ENCODE results near the gene FNBP1L. TPM values are rescaled to one million over a fixed set of nuclear protein-coding genes. Genes with fewer than 3 reads are reported as not detected.

Gene FNBP1L
- total RNA-seq, 1 donor from 2014 or later = 57.8 TPM

DNA sequence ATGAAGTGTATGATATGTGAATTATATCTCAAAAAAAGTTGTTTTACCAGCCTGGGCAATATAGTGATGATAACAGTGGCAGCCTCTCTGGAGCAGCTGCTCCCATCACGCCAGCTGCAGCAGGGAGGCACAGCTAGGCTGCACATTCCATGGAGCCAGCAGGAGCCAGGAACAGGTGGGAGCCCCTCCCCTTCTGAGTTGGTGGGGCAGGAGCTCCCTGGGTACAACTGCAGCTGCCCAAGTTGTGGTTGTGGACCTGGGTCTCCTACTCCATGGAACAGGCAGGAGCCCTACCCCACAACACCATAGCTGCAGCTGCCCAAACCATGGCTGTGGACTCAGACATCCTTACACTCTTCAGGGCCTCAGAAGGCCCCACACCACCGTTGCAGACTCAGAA, 21.7 kb upstream of the FNBP1L start:
- Mint-ChIP-seq H3K36me3 (ENCODE audit: low read depth, unreplicated experiment) (peaks cover 2% of the 10 kb centered on the region), H3K4me3 (ENCODE audit: unreplicated experiment) (no peak overlapping the region), H3K9me3 (ENCODE audit: unreplicated experiment) (no peaks in the 10 kb centered on the region), H3K4me1 (ENCODE audit: low read depth, unreplicated experiment) (no peaks in the 10 kb centered on the region), H3K27me3 (ENCODE audit: low read depth, unreplicated experiment) (no peaks in the 10 kb centered on the region), H3K27ac (ENCODE audit: unreplicated experiment) (no peak overlapping the region)
- TF ChIP-seq, protein P1, sequence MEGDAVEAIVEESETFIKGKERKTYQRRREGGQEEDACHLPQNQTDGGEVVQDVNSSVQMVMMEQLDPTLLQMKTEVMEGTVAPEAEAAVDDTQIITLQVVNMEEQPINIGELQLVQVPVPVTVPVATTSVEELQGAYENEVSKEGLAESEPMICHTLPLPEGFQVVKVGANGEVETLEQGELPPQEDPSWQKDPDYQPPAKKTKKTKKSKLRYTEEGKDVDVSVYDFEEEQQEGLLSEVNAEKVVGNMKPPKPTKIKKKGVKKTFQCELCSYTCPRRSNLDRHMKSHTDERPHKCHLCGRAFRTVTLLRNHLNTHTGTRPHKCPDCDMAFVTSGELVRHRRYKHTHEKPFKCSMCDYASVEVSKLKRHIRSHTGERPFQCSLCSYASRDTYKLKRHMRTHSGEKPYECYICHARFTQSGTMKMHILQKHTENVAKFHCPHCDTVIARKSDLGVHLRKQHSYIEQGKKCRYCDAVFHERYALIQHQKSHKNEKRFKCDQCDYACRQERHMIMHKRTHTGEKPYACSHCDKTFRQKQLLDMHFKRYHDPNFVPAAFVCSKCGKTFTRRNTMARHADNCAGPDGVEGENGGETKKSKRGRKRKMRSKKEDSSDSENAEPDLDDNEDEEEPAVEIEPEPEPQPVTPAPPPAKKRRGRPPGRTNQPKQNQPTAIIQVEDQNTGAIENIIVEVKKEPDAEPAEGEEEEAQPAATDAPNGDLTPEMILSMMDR (IDR thresholded peaks at IDR 0.05; ENCODE audit: insufficient read depth, low read depth, low read length) = no peak
- no peak for TF ChIP-seq EZH2 (IDR thresholded peaks at IDR 0.05; ENCODE audit: insufficient read depth, low read length)
- no peaks in the 10 kb centered on the region for H3K27me3 ChIP-seq (ENCODE audit: insufficient read depth, low read length)
- no peak overlapping the region for H3K9ac ChIP-seq (ENCODE audit: low read length)
- DNase-seq (ENCODE audit: low read depth) (no peak), FAIRE-seq (no peak)
- no peak overlapping the region for H3K4me2 ChIP-seq (ENCODE audit: low read length)
- no peaks in the 10 kb centered on the region for H3K9me3 ChIP-seq (ENCODE audit: insufficient read depth, low read depth, low read length)
- H4K20me1 ChIP-seq (ENCODE audit: insufficient read depth, low read length) = no peaks in the 10 kb centered on the region
- no peaks in the 10 kb centered on the region for H3K4me1 ChIP-seq (ENCODE audit: insufficient read depth, low read length)
- H3K4me3 ChIP-seq (ENCODE audit: insufficient read depth, low read depth, low read length) = no peak overlapping the region
- H3K27ac ChIP-seq (ENCODE audit: low read depth, low read length) = no peak overlapping the region
- no peak overlapping the region for H2AFZ ChIP-seq (ENCODE audit: low read depth, low read length)
- no peaks in the 10 kb centered on the region for H3K36me3 ChIP-seq (ENCODE audit: insufficient read depth, low read length)
- no peaks in the 10 kb centered on the region for H3K79me2 ChIP-seq (ENCODE audit: insufficient read depth, low read length)

DNA sequence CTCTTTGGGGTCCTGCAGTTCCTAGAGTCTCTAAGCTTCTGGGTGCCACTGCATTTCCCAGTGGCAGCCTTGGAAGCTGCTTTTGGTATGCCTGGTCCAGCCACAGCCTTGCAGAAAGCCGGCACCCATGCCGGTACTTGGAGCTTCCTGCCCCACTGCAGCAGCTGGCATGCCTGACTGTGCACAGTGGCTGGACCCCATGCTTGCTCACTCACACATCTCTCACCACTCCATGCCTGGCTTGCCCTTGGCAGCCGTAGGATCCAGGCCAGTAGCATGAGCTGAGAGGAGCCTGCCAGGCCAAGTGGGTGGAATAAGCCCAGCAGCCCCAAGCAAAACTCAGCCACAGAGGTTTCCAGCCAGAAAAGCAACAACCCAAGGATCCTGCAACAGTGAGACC, 20.3 kb upstream of the FNBP1L start:
- TF ChIP-seq, protein P1 (IDR thresholded peaks at IDR 0.05; ENCODE audit: insufficient read depth, low read depth, low read length) = no peak
- TF ChIP-seq EZH2 (IDR thresholded peaks at IDR 0.05; ENCODE audit: insufficient read depth, low read length) = no peak
- Histone ChIP-seq H3K4me1 (ENCODE audit: insufficient read depth, low read length) (no peaks in the 10 kb centered on the region), H3K27me3 (ENCODE audit: insufficient read depth, low read length) (no peaks in the 10 kb centered on the region), H3K9me3 (ENCODE audit: insufficient read depth, low read depth, low read length) (no peaks in the 10 kb centered on the region), H3K79me2 (ENCODE audit: insufficient read depth, low read length) (no peaks in the 10 kb centered on the region), H3K4me3 (ENCODE audit: insufficient read depth, low read depth, low read length) (no peak overlapping the region), H3K9ac (ENCODE audit: low read length) (no peak overlapping the region), H3K4me2 (ENCODE audit: low read length) (no peak overlapping the region), H2AFZ (ENCODE audit: low read depth, low read length) (no peak overlapping the region), H3K27ac (ENCODE audit: low read depth, low read length) (no peak overlapping the region), H3K36me3 (ENCODE audit: insufficient read depth, low read length) (no peaks in the 10 kb centered on the region), H4K20me1 (ENCODE audit: insufficient read depth, low read length) (no peaks in the 10 kb centered on the region)
- Mint-ChIP-seq H3K9me3 (ENCODE audit: unreplicated experiment) (no peaks in the 10 kb centered on the region), H3K4me3 (ENCODE audit: unreplicated experiment) (no peak overlapping the region), H3K36me3 (ENCODE audit: low read depth, unreplicated experiment) (peaks cover 2% of the 10 kb centered on the region), H3K4me1 (ENCODE audit: low read depth, unreplicated experiment) (no peaks in the 10 kb centered on the region), H3K27ac (ENCODE audit: unreplicated experiment) (no peak overlapping the region), H3K27me3 (ENCODE audit: low read depth, unreplicated experiment) (no peaks in the 10 kb centered on the region)
- DNase-seq (ENCODE audit: low read depth) (no peak), FAIRE-seq (no peak)

DNA sequence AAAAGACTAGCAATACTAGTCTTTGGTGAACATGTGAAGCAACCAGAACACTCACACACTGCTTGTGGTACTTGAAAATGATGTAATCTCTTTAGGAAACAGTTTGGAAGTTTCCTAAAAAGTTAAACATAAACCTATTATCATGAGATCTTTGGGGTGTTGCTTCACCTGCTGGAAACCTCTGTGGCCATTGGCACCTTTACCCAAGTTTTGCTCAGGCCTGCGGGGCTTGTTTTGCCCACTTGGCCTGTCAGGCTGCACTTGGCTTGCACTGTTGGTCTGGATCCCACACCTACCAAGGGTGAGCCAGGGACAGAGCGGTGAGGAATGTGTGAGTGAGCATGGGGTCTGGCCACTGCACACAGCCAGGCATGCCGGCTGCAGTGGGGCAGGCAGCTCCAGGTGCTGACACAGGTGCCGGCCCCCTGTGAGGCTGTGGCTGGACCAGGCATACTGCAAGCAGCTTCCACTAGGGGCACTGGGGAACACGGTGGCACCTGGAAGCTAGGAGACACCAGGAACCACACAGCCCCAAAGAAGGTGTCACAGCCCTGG, 14.4 kb upstream of the FNBP1L start:
- Histone ChIP-seq H3K79me2 (ENCODE audit: insufficient read depth, low read length) (no peaks in the 10 kb centered on the region), H2AFZ (ENCODE audit: low read depth, low read length) (no peak overlapping the region), H3K9me3 (ENCODE audit: insufficient read depth, low read depth, low read length) (no peaks in the 10 kb centered on the region), H3K4me1 (ENCODE audit: insufficient read depth, low read length) (no peaks in the 10 kb centered on the region), H3K4me3 (ENCODE audit: insufficient read depth, low read depth, low read length) (no peak overlapping the region), H3K27me3 (ENCODE audit: insufficient read depth, low read length) (peaks cover 3% of the 10 kb centered on the region), H4K20me1 (ENCODE audit: insufficient read depth, low read length) (no peaks in the 10 kb centered on the region), H3K36me3 (ENCODE audit: insufficient read depth, low read length) (no peaks in the 10 kb centered on the region), H3K4me2 (ENCODE audit: low read length) (no peak overlapping the region), H3K9ac (ENCODE audit: low read length) (no peak overlapping the region), H3K27ac (ENCODE audit: low read depth, low read length) (no peak overlapping the region)
- Mint-ChIP-seq H3K9me3 (ENCODE audit: unreplicated experiment) (no peaks in the 10 kb centered on the region), H3K27me3 (ENCODE audit: low read depth, unreplicated experiment) (no peaks in the 10 kb centered on the region), H3K36me3 (ENCODE audit: low read depth, unreplicated experiment) (no peaks in the 10 kb centered on the region), H3K4me3 (ENCODE audit: unreplicated experiment) (no peak overlapping the region), H3K4me1 (ENCODE audit: low read depth, unreplicated experiment) (no peaks in the 10 kb centered on the region), H3K27ac (ENCODE audit: unreplicated experiment) (no peak overlapping the region)
- FAIRE-seq (no peak), DNase-seq (ENCODE audit: low read depth) (no peak)
- TF ChIP-seq, protein P1 (IDR thresholded peaks at IDR 0.05; ENCODE audit: insufficient read depth, low read depth, low read length) = no peak
- no peak for TF ChIP-seq EZH2 (IDR thresholded peaks at IDR 0.05; ENCODE audit: insufficient read depth, low read length)

Data from astrocyte (in vitro differentiated cells and primary cell).